ENCODE data around the gene ATP9B.
"Not testable (repeated sequence)": the region's sequence is repeated elsewhere in the genome, so short reads cannot be mapped to it uniquely, and the experiment has no call there.

Gene ATP9B

DNA sequence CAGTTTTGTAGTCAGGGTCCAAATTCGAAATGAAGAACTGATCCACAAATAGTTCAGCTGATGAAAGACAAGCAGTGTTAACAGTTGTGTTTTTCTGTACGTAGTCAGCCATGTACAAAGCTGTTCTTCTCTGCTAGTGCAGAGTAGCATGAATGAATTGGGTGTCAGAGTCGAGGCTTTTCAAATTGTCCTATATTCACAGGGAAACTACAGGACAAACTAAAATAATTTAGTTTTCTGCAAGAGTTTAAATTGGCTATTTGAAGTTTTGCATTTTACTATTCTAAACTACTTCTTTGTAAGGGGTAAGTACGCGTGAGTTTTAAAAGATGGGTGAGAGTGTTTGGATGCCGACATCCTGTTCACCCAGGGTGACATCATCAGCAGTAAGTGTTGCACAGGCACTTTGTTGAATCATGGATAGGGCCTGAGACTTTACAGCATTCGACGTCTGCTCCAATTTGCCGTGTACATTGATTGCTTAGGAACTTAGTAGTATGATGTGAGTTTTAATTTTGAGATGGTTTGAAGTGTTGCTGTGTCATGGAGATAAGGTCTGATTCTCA, 179.4 kb downstream of the ATP9B start:
- no peak for DNase-seq

DNA sequence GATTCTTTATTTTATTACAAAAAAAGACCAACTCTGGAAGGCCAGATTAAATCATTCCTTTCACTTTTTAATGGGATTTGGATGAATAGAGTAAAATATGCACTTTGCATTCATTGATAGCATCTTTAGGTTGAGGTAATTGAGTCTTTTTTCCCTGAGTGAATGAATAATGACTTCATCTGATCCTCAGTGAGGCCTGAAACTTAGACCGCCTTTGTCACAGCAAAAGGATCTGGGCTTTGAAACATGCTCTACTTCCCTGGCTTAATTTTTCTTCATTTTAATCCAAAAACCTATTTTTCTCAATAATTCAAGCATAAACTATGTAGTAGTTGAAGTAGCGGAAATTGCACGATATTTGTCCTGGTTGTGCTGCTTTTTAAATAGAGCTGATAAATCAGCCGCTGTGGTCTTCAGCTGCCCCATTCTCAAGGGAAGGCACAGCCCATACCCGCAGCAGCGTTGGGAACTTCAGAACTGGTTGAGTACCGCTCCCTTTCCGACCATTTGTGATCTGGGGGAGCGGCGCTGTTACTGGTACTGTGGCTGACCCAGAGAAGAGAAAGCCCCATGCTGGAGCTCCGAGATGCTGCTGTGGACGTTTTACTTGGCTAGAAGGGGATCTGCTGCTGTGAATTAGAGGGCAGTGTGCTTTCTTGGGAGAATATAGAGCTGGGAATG, 181.2 kb downstream of the ATP9B start:
- no peak for DNase-seq

DNA sequence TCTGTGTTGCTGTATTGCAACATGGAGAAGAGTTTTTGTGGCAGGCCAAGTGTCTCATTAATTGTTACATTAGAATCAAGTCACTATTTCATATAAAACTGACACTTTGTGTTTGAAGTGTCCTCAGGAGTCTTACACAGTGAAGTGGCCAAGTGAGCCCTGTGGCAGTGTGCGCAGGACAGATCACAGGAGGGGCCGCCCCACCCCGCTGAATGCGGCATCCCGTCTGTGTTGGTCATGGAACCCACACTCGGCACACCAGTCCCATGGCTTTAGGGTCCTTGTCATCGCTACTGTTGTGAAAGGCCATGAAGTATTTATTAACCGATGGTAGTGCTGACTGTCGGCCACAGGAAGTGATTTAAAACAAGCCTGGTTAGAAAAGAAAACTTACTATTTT, 181.8 kb downstream of the ATP9B start:
- no peak for DNase-seq

DNA sequence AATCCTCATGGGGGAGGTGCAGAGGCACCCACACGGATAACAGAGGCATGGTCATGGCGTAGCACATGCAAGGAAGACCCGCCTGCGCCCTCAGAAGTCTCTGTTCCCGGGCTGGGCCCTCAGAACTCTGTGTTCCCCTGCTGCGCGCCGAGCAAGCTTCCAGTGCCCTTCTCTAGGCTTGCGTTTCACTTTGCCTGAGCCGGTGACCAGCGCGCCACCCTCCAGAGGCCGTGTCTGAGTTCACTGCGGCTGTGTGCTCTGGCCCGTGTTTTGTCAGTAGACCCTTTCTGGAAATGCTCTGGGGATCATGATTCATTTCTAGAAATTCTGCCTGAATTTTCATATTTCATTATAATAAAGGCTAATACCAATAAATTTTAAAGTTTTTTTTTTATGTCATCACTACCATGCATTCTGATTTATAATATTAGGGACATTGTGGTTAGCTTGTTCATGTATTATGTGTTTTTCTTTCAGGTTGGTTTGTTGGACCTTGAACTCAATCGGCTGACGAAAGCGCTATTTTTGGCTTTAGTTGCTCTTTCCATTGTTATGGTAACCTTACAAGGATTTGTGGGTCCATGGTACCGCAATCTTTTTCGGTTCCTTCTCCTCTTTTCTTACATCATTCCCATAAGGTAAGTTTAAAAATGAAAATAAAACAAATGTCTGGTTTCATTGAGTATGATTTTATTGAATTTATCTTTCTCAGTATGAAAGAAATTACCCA, 183.9 kb downstream of the ATP9B start:
- no peak for DNase-seq

DNA sequence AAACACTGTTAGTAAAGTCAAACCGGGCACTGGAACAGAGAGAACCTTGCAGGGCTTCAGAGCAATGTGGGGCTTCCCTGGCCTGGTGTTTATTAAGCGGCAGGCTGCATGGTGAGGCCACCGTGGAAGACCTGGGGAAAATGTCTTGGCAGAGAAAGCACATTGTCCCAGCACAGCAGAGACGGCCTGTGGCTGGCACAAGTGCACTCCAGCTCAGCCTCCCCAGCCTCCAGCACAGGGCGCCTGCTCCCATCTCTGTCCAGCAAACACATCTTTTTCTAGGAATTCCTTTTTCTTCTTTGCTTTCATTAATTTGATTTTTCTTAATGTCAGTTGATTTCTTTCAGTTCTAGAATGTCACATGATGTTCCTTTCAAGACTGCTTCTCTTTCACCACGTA, 188.3 kb downstream of the ATP9B start:
- no peak for DNase-seq

DNA sequence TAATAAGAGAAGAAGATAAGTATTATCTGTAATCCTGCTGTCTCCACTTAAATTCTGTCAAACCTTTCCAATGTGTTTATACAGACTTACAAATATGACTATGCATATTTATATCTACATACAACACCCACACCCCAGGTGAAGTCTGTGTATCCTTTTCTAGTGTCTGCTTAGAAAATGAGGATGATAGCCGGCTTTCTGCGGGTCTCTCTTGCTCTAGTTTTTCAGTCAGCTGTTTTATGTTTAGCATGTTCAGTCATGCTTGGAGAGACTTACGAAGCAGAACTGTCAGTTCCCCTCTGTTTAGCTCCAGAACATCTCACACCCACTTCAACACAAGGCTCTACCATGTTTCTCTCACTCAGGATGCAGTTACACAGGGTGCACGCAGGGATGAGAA, 189.3 kb downstream of the ATP9B start:
- DNase-seq = no peak

DNA sequence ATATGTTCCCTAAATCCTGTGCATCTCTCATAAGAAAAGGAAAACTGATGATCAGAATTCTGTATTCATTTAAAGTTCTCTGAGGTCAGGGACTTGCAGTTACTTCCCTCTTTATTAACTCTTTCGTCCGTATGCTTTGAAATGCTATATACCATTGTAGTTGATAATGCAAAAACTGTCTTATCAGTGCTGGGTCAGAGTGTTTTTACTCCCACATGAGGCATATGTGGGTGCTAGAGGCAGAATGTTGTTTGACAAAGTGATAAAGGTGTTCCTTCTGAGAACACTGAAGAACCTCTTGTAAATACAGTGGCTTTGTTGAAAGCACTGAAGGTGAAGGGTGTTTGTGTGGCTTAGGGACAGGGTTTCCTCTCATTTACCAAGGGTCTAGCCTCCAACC, 190.0 kb downstream of the ATP9B start:
- DNase-seq = no peak

DNA sequence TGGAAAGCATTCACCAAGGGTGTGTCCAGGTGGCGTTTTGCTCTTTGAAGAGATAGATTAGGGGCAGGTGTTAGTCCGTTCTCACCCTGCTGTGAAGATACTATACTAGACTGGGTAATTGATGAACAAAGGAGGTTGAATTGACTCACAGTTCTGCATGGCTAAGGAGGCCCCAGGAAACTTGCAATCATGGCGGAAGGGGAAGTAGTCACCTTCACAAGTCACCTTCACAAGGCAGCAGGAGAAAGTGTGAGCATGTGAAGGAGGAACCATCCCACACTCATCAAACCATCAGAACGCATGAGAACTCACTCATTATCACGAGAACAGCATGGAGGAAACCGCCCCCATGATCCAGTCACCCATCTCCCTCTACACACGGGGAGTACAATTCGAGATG, 190.8 kb downstream of the ATP9B start:
- DNase-seq = no peak

DNA sequence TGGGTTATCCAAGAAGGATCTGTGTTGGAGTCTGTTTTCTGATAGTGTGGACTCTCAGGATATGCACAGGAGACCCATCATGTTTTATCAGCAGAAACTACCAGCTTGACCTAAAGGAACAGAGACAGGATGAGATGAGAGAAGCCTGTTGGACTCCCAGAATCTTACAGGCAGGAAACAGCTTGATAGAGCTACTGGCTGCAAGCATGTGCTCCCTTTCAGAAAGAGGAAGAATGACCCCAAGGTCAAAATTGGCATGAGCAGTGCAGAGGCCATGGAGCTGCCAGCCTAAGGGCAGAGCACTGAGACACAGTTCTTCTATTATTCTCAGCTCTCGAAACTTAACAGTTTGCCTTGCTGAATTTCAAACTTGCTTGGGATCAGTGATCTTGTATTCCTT, 191.3 kb downstream of the ATP9B start:
- no peak for DNase-seq

DNA sequence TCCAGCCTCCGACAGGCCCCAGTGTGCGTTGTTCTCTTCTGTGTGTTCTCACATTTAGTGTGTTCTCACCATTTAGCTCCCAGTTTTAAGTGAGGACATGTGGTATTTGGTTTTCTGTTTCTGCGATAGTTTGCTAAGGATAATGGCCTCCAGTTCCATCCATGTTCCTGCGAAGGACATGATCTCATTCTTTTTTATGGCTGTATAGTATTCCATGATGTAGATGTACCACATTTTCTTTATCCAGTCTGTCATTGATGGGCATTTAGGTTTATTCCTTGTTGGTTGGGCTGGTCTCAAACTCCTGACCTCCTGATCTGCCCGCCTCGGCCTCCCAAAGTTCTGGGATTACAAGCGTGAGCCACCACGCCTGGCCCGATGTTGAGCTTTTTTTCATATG, 195.9 kb downstream of the ATP9B start:
- DNase-seq = not testable (repeated sequence)

DNA sequence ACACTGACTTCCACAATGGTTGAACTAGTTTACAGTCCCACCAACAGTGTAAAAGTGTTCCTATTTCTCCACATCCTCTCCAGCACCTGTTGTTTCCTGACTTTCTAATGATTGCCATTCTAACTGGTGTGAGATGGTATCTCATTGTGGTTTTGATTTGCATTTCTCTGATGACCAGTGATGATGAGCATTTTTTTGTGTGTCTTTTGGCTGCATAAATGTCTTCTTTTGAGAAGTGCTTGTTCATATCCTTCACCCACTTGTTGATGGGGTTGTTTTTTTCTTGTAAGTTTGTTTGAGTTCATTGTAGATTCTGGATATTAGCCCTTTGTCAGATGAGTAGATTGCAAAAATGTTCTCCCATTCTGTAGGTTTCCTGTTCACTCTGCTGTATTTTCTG, 202.6 kb downstream of the ATP9B start:
- DNase-seq = not testable (repeated sequence)

DNA sequence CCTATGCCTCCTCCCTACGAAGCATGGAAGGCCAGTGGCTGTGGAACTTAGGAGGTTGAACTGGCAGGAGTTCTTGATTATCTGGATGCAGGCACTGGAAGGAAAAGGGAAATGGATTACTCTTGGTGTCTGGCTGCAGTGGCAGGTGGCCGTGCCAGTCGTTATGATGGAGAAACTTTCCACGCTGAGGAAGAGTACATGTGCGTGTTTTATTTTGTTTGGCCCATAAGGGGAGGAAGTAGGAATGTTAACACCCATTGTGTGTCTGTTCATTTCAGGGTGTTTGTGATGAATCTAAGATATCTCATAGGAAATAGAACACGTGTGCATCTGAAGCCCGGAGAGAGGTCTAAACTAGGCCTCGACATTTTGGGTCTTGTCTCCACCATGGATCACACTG, 203.7 kb downstream of the ATP9B start:
- DNase-seq = no peak

DNA sequence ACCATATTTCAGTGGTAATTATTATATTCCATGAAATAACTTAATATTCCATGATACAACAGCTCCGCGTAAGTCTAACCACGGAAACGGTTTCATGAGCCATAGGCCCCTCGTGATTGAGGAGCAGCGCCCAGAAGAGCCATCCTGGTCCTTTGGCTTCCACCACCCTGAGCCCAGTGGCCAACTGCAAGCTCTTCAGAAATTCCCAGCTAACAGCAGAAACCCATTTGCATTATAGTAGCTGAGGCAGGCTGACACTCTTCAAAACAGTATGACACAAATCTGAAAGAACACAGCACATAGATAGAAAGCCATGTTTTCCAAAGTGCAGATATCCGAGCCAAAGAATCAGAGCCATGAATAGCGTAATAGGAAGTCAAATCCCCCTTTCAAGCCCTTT, 205.6 kb downstream of the ATP9B start:
- no peak for DNase-seq

DNA sequence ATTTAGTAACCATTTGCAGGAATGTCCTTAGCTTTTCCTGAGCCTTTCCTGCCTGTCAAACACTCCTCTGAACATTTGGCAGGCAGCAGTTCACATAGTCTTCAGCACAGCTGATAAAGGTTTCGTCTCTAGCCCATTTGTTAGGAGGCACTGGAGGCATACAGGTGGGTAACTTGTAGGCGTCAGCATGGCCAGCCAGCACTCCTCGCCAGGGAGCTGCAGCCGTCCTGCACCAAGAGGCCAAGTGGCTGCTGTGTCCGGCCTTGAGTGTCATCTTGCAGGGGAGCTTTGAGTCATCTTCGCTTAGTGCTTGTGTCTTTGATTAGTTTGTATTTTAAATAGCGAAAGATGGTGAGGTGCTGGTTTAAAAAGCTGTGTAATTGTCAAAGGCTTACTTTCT, 206.3 kb downstream of the ATP9B start:
- DNase-seq = no peak

DNA sequence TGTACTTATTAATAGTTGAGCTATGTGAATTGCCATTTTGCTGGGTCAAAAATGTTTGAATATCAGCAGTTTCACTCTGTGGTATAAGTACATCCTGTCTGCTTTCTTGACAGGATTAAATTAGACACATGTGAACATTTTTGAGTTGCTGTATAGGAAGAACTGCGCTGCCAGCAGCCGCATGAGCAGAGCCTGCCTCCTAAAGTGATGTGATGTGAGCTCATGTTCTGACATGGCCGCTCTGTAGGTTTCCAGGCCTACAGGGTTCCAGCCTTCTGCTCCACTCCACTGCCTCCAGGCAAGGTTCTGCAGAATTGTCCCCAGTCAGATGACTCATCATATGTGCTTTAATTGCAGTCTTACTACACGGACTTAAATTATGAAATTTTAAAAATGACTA, 206.8 kb downstream of the ATP9B start:
- no peak for DNase-seq

DNA sequence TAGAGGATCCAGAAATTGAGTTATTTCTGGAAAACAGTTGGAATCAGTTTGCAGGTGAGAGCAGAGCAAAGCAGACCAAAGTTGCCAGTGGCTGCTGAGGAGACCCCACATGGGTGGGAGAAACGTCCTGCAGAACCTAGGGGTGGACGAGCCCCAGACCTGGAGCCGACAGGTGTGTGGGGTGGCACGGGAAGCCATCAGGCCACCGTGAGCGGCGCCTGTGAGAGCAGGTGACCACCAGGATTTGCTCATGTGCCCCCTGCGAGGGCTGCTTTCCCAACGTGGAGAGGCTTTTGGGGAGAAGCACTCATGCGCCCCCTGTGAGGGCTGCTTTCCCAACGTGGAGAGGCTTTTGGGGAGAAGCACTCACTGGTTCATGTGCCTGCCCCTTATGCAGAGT, 209.7 kb downstream of the ATP9B start:
- no peak for DNase-seq

DNA sequence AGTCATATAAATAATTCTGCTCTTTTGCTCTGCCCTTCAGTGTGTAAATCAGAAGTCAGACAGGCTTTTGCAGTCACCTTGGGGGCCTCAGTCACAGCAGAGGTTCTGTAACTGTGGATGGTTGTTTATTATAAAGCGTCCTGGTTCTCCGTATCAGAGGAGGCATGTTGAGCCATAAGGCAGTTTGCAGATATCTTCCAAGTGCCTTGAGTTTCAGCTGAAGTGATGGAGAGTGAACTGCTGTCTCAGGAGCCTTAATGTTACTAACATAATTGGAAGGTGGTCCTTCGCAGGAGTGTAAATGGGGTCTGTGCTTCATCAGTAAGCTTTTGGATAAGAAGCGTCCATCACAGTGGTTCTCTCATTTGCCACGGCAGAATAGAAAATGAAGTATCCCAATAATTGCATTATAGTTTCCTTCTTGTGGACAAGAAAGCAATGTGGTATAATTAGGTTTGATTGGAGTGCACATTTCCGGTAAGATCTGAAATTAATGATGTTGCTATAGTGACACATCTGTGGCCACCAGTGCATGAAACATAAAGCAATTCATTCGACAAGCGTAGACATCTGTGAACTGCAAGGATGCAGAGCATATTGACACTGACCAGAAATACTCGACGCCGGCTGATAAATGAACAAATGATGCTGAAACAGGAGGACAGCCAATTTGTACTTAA, 214.1 kb downstream of the ATP9B start:
- no peak for DNase-seq

DNA sequence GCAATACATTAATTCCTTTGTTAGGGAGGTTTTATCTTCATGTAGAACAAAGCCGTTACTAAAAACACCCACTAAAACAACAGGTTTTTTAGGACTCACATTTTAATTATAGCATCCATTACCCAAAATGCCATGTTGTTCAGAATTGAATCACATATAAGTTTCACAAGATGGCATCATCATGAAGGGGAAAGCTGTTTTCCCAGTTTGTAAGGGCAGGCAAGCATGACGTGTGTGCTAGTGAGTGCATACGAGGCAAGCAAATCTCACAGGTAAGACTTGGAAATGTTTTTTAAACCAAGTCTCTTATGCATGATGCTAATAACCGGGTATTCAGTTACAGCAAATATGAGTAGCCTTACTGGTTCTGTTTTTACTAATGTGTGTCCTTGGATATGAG, 214.7 kb downstream of the ATP9B start:
- DNase-seq = no peak

DNA sequence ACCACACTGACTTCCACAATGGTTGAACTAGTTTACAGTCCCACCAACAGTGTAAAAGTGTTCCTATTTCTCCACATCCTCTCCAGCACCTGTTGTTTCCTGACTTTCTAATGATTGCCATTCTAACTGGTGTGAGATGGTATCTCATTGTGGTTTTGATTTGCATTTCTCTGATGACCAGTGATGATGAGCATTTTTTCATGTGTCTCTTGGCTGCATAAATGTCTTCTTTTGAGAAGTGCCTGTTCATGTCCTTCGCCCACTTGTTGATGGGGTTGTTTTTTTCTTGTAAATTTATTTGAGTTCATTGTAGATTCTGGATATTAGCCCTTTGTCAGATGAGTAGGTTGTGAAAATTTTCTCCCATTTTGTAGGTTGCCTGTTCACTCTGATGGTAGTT, 216.0 kb downstream of the ATP9B start:
- DNase-seq = not testable (repeated sequence)

DNA sequence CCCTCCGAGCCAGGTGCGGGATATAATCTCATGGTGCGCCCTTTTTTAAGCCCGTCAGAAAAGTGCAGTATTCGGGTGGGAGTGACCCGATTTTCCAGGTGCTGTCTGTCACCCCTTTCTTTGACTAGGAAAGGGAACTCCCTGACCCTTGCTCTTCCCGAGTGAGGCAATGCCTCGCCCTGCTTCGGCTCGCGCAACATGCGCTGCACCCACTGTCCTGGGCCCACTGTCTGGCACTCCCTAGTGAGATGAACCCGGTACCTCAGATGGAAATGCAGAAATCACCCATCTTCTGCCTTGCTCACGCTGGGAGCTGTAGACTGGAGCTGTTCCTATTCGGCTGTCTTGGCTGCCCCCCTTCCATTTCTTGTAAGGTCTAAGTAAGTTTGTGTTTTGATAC, 221.2 kb downstream of the ATP9B start:
- not testable (repeated sequence) for DNase-seq

DNA sequence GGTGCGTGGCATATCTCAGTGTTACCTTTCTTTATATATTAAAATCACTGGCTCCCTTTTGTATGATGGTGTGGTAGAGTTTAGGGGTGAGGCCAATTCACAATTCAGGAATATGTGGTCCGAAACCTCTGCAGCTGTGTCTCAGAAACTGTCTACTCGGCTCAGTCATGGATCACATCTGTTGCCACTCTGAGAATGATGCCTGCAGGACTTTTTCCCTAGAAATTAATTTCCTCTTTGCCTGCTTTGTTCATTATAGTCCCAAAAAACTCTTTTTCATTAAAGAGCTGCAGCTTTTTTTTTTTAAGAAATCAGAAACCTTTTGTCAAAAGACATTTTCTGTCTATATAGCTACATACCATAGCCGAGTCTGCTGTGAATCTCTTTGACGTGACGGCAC, 221.7 kb downstream of the ATP9B start:
- no peak for DNase-seq

DNA sequence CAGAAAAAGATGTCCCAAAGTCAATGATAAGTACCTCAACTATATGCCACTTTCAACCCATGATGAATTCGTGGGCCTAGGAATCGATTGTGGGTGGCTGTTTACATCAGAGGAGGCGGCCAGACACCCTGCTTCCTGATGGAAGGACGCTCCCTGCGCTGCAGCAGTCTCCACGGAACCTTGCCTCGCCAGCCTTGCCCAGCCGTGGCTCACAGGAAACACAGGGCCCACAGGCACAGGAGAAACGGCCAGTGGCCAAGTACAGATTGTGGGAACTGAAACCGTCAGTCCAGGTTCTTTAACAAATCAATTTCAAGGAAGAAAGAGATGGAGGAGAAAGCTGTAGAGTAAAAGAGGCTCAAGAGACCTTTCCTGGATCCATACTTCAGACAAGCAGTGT, 225.0 kb downstream of the ATP9B start:
- DNase-seq = no peak

DNA sequence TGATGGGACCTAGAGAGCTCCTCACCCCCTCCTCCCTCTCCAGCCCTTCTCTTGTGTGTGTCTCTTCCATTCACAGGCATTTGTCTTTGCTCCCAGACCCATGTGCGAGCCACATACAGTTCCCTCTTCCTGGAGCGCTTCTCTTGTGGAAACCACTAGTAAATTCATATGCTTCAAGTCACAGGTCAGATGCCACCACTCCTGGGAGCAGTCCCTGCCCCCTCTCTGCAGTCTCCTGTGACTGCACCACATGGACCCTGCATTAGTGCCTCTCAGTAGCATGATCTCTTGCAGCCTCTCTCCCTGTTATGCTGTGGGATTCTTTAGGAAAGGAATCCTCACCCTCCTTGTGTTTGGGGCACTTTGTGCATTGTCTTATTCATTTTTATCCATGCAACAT, 230.1 kb downstream of the ATP9B start:
- DNase-seq = no peak

DNA sequence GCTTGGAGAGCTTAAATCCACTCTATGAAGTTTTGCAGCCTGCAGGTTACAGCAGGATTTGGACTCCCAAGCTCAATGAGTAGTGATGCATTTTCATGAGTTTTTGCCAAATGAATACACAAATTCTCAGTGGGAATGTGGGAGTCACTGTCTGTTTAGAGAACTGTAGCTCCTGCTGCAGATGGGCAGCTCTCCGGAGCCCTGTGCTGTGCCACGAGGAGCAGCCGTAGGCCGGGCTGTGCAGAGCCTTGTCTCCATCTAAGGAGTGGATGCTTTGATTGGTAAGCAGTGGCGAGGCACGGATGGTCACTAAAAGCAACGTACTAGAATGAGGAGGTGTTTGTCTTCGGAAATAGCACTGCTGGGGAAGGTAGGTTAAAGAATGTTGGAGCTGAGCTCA, 230.5 kb downstream of the ATP9B start:
- DNase-seq = no peak

All from activated naive CD4-positive, alpha-beta T cell treated with Interleukin-2 at 50 U/mL for 16 hours (primary cell).